Right lobe of liver (tissue), 4 donors: ENCODE results near the gene KRTAP5-11.

Experiments used
- POLR2A ChIP-seq: fragments of 450-650 bp; IDR thresholded peaks from one replicate; pipeline ENCODE4 v1.6.1; 2017; ENCODE audit warnings: antibody characterized with exemption, mild to moderate bottlenecking
- TF ChIP-seq, protein P1 (sequence below), 4 donors: fragments of 200-600 bp in 3 of 4; fragments of 450-650 bp in 1 of 4; IDR thresholded peaks; one replicate each; pipeline versions ENCODE4 v1.5.1 to v1.8.0; 2016 to 2022; ENCODE audit warnings: antibody characterized with exemption in 4 of 4, mild to moderate bottlenecking in 2 of 4
- donor health status: DM: no; HTN: no; CAD: no.
- donor health status: DM: no; HTN: no; CAD: no.
- donor health status: DM: no; HTN: yes; CAD: no.

DNA sequence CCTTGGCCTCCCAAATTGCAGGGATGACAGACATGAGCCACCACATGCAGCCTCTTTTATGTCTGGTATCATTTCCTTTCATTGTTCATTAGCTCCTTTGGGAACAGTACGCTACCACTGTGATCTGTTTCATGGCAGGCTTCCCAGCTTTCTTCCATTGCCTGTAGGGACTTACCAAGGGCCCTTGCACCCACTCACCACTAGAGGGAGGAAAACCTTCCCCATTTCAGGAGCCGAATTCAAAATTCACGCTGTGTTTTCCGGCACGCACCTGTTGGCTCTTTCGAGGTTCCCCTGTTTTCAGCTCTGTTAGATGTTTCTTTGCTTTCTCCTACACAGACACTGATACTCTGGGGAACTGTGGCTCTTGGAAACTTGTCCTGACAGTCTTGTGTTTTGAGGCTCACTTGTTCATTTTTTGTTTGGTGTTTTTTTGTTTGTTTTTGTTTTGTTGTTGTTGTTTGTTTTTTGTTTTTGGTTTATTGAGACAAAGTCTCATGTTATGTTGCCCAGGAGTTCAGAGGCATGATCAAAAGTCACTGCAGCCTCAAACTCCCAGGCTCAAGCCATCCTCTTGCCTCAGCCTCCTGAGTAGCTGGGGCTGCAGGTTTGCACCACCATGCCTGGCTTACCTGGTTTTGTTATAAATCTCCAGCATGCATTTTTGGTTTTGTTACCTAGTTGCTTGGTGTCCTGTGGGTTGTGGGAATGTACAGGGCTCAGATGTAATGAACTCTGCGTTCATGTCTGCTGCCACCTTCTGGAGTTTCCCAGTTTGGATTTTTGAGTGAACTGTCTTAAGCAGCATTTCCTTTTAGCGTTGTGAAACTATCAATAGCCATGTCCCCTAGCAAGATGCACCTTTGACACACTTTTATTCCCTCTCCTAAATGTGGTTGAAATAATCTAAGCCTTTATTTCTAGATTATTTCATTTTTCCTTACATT is 2.3 kb downstream of the KRTAP5-11 start:
- TF ChIP-seq, protein P1, sequence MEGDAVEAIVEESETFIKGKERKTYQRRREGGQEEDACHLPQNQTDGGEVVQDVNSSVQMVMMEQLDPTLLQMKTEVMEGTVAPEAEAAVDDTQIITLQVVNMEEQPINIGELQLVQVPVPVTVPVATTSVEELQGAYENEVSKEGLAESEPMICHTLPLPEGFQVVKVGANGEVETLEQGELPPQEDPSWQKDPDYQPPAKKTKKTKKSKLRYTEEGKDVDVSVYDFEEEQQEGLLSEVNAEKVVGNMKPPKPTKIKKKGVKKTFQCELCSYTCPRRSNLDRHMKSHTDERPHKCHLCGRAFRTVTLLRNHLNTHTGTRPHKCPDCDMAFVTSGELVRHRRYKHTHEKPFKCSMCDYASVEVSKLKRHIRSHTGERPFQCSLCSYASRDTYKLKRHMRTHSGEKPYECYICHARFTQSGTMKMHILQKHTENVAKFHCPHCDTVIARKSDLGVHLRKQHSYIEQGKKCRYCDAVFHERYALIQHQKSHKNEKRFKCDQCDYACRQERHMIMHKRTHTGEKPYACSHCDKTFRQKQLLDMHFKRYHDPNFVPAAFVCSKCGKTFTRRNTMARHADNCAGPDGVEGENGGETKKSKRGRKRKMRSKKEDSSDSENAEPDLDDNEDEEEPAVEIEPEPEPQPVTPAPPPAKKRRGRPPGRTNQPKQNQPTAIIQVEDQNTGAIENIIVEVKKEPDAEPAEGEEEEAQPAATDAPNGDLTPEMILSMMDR (IDR thresholded peaks at IDR 0.05): peak; percentile 68 to 87 (median 86)
- TF ChIP-seq POLR2A: no peak
